Stimulated activated naive CD8-positive, alpha-beta T cell treated with anti-CD3 and anti-CD28 coated beads, Interleukin-15, amount 100 ng/mL, for 72 hours (primary cell): ENCODE data around the gene RPP25L.

Experiments
- ATAC-seq: fragments of 150-1000 bp; cut with Tn5 transposase; 2 replicates; pipeline ENCODE4 v1.10.0; 2021; ENCODE audit warnings: mild to moderate bottlenecking, moderate library complexity
- DNase-seq, 2 donors: peaks; one replicate each; pipeline ENCODE4 v3.0.0; 2021 to 2022
- H3K27ac Mint-ChIP-seq, 2 donors: one replicate each; pipeline ENCODE4 v1.8.0; 2022; ENCODE audit warnings: mild to moderate bottlenecking in 2 of 2, mixed read lengths in 2 of 2, moderate library complexity in 2 of 2
- H3K27me3 Mint-ChIP-seq: one replicate; pipeline ENCODE4 v1.8.0; 2022; ENCODE audit warnings: mixed read lengths
- H3K4me1 Mint-ChIP-seq: one replicate; pipeline ENCODE4 v1.8.0; 2022; ENCODE audit warnings: mild to moderate bottlenecking, mixed read lengths
- H3K4me3 Mint-ChIP-seq, 2 donors: one replicate each; pipeline ENCODE4 v1.8.0; 2022; ENCODE audit warnings: mild to moderate bottlenecking in 2 of 2, mixed read lengths in 2 of 2, moderate library complexity in 1 of 2
- H3K9me3 Mint-ChIP-seq, 2 donors: one replicate each; pipeline ENCODE4 v1.8.0; 2022; ENCODE audit warnings: mixed read lengths in 2 of 2

The RPP25L gene

GRCh38 chr9:34628656-34629490, 17.0 kb upstream of the RPP25L start, which contains the start of gene ARID3C:
Gene ARID3C, minus strand, starts transcription at chr9:34629066. Its CDS starts 1,052 bp downstream, at chr9:34628014.
- DNase-seq (peak in 1 of 2 donors; percentile 38), ATAC-seq (peak; percentile 78)
- Mint-ChIP-seq H3K4me3 (peak within 1 kb of the TSS; percentile 81 to 84), H3K4me1 (peaks cover 24% of the 10 kb centered on the region), H3K27ac (peak within 1 kb of the TSS in 1 of 2 donors; percentile 83), H3K27me3 (peaks cover 70% of the 10 kb centered on the region), H3K9me3 (no peaks in the 10 kb centered on the region)

DNA sequence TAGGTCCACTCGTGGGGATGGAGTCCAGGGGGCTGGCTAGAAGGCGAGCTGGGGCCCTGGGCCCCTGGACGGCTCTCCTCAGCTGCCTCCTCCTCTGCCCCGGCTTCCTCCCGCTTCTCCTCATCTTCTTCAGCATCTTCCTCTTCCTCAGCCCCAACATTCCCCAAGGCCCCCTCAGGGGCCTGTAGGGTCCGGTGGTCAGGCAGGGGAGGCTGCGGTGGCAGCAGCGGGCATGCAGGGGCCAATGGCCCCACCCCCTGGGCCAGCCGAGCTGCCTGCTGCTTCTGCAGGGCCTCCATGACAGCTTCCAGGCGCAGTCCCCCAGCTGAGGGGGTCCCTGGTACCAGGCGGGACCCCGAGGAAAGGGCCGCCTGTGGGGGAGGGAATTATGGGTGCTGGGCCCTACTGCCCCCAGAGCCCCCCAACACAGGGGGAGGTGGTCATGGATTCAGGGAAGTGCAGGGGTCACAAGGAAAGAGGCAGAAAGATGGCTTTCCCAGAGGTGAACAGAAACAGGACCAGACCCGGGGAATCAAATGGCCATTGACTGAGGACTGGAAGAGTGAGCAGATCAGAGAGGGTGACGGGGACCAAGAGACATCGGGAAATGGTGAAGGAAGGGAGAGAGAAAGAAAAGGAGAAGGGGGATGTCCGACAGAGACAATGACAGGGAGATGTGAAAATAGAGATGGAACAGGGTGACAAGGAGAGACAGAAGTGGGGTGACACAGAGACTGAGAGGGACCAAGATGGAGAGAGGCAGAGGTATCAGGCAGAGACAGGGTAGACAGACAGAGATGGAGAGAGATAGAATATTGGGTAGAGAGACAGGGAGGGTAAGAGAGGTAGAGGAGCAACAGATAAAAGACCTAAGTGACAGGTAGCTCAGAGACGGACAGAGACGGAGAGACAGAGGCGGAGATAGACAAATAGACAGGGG, 16.1 kb upstream of the RPP25L start:
- peak overlapping the region in 1 of 2 donors; percentile 29 for H3K27ac Mint-ChIP-seq
- H3K27me3 Mint-ChIP-seq, result peaks cover 78% of the 10 kb centered on the region
- peak overlapping the region; percentile 79 to 84 for H3K4me3 Mint-ChIP-seq
- ATAC-seq (peak; percentile 5), DNase-seq (no peak)
- peaks cover 27% of the 10 kb centered on the region for H3K4me1 Mint-ChIP-seq
- no peaks in the 10 kb centered on the region for H3K9me3 Mint-ChIP-seq

DNA sequence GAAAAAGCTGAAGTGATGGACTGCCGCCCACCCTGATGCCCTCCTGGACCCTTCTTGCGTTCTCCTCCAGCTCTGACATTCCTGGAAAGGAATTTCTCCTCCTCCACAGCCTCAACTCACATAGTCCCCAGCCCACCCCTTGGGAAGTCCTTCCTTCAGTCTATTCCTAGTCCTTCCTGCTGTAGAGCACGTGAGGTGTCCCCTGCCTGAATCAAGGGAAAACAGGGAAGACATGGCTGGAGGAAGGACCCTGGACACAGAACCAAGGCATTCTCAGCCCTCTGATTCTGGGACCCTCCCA, 13.2 kb upstream of the RPP25L start:
- Mint-ChIP-seq H3K27ac (no peak overlapping the region), H3K9me3 (no peaks in the 10 kb centered on the region), H3K27me3 (peaks cover 88% of the 10 kb centered on the region), H3K4me3 (no peak overlapping the region), H3K4me1 (peaks cover 40% of the 10 kb centered on the region)
- ATAC-seq, result no peak
- DNase-seq, result no peak

DNA sequence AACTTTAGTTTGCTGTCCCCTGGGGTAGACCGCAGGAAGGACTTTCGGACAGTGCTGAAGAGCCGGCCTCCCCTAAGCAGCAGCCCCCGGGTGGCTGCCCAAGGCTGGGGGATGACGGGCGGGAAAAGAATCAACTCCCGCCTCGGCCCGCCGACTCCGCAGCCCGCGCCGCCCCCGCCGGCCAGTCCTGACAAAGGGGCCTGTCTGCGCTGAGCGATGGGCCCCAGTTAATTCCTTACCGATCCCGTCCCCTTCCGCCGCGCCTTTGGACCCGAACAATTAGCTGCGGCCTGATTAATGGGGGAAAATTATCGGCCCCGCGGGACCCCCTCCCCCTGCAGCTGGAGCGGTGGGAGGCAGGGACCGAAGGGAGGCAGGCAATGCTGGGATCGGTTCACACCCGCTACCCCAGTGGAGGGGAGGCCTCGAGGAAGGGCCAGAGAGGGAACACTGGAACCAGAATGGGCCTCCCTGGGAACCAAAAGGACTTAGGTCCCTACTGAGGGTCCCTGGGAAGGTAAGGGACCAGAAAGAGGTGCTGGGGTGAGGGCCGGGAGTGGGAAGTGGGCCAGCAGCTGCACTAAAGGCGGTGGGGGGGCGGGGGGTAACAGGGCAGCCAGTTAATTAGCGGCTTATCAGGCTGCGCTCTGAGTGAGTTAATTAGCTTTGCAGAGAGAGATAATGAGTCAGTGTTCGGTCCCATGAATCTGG, 12.7 kb upstream of the RPP25L start:
- H3K4me1 Mint-ChIP-seq, result peaks cover 44% of the 10 kb centered on the region
- peaks cover 83% of the 10 kb centered on the region for H3K27me3 Mint-ChIP-seq
- H3K9me3 Mint-ChIP-seq, result no peaks in the 10 kb centered on the region
- no peak overlapping the region for H3K4me3 Mint-ChIP-seq
- no peak overlapping the region for H3K27ac Mint-ChIP-seq
- ATAC-seq (no peak), DNase-seq (no peak)

GRCh38 chr9:34623374-34624235, 11.7 kb upstream of the RPP25L start:
- ATAC-seq (peak; percentile 13), DNase-seq (peak in 1 of 2 donors; percentile 27)
- H3K9me3 Mint-ChIP-seq, result no peaks in the 10 kb centered on the region
- H3K27me3 Mint-ChIP-seq, result peaks cover 73% of the 10 kb centered on the region
- H3K27ac Mint-ChIP-seq, result no peak overlapping the region
- peaks cover 43% of the 10 kb centered on the region for H3K4me1 Mint-ChIP-seq
- peak overlapping the region; percentile 54 to 65 for H3K4me3 Mint-ChIP-seq

- ATAC-seq (peak; percentile 97), DNase-seq (peak; percentile 85 to 93)
- H3K27ac Mint-ChIP-seq, result peak within 1 kb of the TSS; percentile 93 to 96
- H3K9me3 Mint-ChIP-seq, result no peaks in the 10 kb centered on the region
- H3K27me3 Mint-ChIP-seq, result peaks cover 40% of the 10 kb centered on the region
- peaks cover 35% of the 10 kb centered on the region for H3K4me1 Mint-ChIP-seq
- peak within 1 kb of the TSS; percentile 90 to 98 for H3K4me3 Mint-ChIP-seq
Observed at GRCh38 chr9:34620061-34620994, 8.4 kb upstream of the RPP25L start, which contains the start of gene DCTN3. Gene DCTN3, minus strand, starts transcription at chr9:34620495. Its CDS starts 31 bp downstream, at chr9:34620464.

- Mint-ChIP-seq H3K27ac (no peak overlapping the region), H3K9me3 (no peaks in the 10 kb centered on the region), H3K4me1 (peaks cover 33% of the 10 kb centered on the region), H3K4me3 (no peak overlapping the region), H3K27me3 (no peaks in the 10 kb centered on the region)
- ATAC-seq (no peak), DNase-seq (no peak)
Observed at GRCh38 chr9:34615132-34615531, 3.2 kb upstream of the RPP25L start.

DNA sequence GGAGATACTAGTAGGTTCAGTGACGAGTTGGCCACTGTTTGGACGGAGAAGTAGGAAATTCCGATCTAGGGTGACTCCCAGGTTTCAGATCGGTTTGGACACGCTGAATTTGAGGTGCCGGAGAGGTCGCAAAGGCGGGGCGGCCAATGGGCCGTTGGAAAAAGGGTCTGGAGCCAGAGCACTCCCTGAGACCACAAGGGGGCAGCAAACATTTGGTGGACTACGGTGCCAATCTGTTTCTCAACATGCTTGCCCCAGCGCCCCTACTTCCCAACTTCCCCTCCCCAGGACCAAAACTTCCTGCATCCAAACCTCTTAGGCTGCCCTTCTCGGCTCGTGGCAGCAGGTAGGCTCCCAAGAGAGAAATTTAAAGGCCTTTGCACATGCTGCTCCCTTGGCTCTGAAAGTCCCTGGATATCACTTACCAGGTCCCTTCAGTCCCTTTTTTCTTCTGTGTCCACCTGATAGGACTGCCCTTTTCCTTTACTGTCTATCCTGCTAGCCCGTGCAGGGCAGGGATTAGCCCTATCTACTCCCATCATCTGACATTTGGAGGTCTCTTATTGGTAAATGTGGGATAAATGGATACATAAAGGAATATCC, 992 bp upstream of the RPP25L start:
- Mint-ChIP-seq H3K27me3 (no peaks in the 10 kb centered on the region), H3K4me1 (peaks cover 20% of the 10 kb centered on the region), H3K27ac (peak overlapping the region; percentile 44 to 89), H3K4me3 (peak overlapping the region; percentile 89 to 94), H3K9me3 (no peaks in the 10 kb centered on the region)
- DNase-seq (peak; percentile 71 to 72), ATAC-seq (peak; percentile 50)

DNA sequence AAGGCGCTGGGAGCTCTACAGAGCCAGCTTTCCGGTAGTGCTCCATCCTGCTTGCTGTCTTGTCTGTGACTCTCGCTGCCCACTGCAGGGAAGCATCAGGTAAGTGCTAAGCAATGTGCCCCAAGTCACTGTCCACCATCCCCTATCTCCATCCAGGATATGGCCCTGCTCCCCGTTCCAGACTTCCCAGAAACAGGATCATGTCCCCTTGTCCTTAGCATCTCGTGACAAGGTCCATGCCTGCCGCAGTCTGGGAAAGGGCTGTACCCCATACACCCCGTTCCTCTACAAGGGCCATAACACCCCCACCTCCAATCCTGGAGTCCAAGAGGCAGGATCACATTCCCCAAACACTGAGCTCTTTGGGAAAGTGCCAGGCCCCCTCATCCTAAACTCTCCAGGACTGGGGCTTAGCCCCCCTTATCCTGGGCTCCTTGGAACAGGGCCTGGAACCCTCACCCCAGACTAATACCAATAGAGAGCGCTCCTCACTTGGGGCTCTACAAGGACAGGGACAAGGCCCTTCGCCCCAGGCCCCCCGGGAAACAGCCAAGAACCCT, 566 bp downstream of the RPP25L start:
- Mint-ChIP-seq H3K27ac (peak overlapping the region; percentile 97), H3K27me3 (no peaks in the 10 kb centered on the region), H3K4me3 (peak overlapping the region; percentile 89 to 94), H3K4me1 (peaks cover 20% of the 10 kb centered on the region), H3K9me3 (no peaks in the 10 kb centered on the region)
- no peak for DNase-seq
- peak; percentile 22 for ATAC-seq

DNA sequence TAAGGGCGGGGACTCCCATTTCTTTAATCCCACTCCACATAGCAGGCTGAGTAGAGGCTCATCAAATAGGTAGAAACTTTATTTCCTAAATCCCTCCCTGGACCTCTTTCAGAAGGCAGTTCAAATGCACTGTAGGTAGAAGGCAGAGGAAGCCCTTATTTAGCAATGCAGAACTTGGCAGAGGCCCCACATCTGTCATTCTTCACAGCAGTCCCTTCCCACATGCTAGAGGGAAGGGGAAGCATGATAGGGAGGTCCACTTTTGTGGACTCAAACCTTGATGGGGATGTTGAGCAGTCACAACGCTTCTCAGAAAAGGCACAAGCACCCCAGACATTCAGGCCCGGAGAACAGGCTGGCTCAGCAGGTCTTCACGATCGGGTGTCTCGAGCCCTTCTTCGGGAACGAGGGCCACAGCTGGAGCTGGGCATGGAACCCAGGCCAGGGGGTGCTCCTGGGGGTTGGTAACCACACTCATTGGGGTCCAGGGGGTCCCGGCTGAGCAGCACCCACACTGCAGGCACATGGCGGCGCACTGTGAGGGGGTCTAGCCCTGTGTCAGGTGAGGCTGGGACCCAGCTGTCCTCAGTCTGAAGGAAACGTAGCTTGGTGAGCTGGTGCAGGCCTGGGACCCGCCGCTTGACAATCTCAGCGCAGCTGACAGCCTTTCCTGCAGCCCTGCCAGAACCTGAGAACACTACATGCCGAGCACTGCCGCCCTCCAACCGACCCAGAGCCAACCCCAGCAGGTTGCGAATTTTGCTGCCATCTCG, 1.3 kb downstream of the RPP25L start:
- no peak for DNase-seq
- Mint-ChIP-seq H3K27ac (no peak overlapping the region), H3K4me3 (peak overlapping the region; percentile 89 to 94), H3K27me3 (no peaks in the 10 kb centered on the region), H3K4me1 (peaks cover 20% of the 10 kb centered on the region), H3K9me3 (no peaks in the 10 kb centered on the region)
- ATAC-seq, result no peak

GRCh38 chr9:34607331-34607730, 4.6 kb downstream of the RPP25L start:
- no peaks in the 10 kb centered on the region for H3K27me3 Mint-ChIP-seq
- DNase-seq, result no peak
- peaks cover 10% of the 10 kb centered on the region for H3K4me1 Mint-ChIP-seq
- H3K27ac Mint-ChIP-seq, result no peak overlapping the region
- ATAC-seq, result no peak
- no peaks in the 10 kb centered on the region for H3K9me3 Mint-ChIP-seq
- no peak overlapping the region for H3K4me3 Mint-ChIP-seq

- Mint-ChIP-seq H3K4me1 (peaks cover 7% of the 10 kb centered on the region), H3K9me3 (no peaks in the 10 kb centered on the region), H3K27ac (no peak overlapping the region), H3K4me3 (no peak overlapping the region), H3K27me3 (no peaks in the 10 kb centered on the region)
- ATAC-seq (no peak), DNase-seq (no peak)
Observed at GRCh38 chr9:34606905-34607304, 5.0 kb downstream of the RPP25L start.
